IPS-18a (cell line): Measurements from ENCODE around the gene PTPRH.
A peak's percentile ranks its signal among the peaks of the same experiment; 100 is the strongest.
"Not testable (repeated sequence)": the region's sequence is repeated elsewhere in the genome, so short reads cannot be mapped to it uniquely, and the experiment has no call there.

Experiments
- H3K27ac ChIP-seq: one replicate; pipeline ENCODE4 v1.5.1; 2013; ENCODE audit warnings: low read length
- H3K27me3 ChIP-seq: one replicate; pipeline ENCODE4 v1.6.1; 2013; ENCODE audit warnings: mild to moderate bottlenecking, low read length; ENCODE audit not compliant: control insufficient read depth, insufficient read depth
- H3K36me3 ChIP-seq: one replicate; pipeline ENCODE4 v1.6.1; 2013; ENCODE audit warnings: low read depth, low read length; ENCODE audit not compliant: control insufficient read depth
- H3K4me1 ChIP-seq: one replicate; pipeline ENCODE4 v1.6.1; 2013; ENCODE audit warnings: low read depth, low read length; ENCODE audit not compliant: control insufficient read depth
- H3K4me3 ChIP-seq: one replicate; pipeline ENCODE4 v1.5.1; 2013; ENCODE audit warnings: low read length
- H3K9ac ChIP-seq: one replicate; pipeline ENCODE4 v1.6.1; 2013; ENCODE audit warnings: mild to moderate bottlenecking, low read length, moderate library complexity
- H3K9me3 ChIP-seq: one replicate; pipeline ENCODE4 v1.6.1; 2013; ENCODE audit warnings: low read depth, low read length; ENCODE audit not compliant: control insufficient read depth

Gene PTPRH

GRCh38 chr19:55220525-55220924, 11.2 kb upstream of the PTPRH start:
- H3K36me3 ChIP-seq: no peaks in the 10 kb centered on the region
- no peak overlapping the region for H3K4me3 ChIP-seq
- no peaks in the 10 kb centered on the region for H3K9me3 ChIP-seq
- H3K4me1 ChIP-seq: peaks cover 3% of the 10 kb centered on the region
- H3K27me3 ChIP-seq: no peaks in the 10 kb centered on the region
- no peak overlapping the region for H3K9ac ChIP-seq
- no peak overlapping the region for H3K27ac ChIP-seq

- peak overlapping the region; percentile 56 for H3K4me3 ChIP-seq
- H3K9me3 ChIP-seq: no peaks in the 10 kb centered on the region
- H3K27me3 ChIP-seq: no peaks in the 10 kb centered on the region
- H3K36me3 ChIP-seq: no peaks in the 10 kb centered on the region
- H3K9ac ChIP-seq: peak overlapping the region; percentile 24
- H3K27ac ChIP-seq: no peak overlapping the region
- H3K4me1 ChIP-seq: peaks cover 3% of the 10 kb centered on the region
Observed at GRCh38 chr19:55216461-55217198, 7.3 kb upstream of the PTPRH start.

GRCh38 chr19:55213547-55213946, 4.2 kb upstream of the PTPRH start:
- Histone ChIP-seq H3K9ac (no peak overlapping the region), H3K27me3 (no peaks in the 10 kb centered on the region), H3K36me3 (no peaks in the 10 kb centered on the region), H3K9me3 (no peaks in the 10 kb centered on the region), H3K27ac (no peak overlapping the region), H3K4me1 (peaks cover 3% of the 10 kb centered on the region), H3K4me3 (no peak overlapping the region)

GRCh38 chr19:55212447-55212846, 3.1 kb upstream of the PTPRH start:
- Histone ChIP-seq H3K36me3 (no peaks in the 10 kb centered on the region), H3K4me3 (no peak overlapping the region), H3K9me3 (no peaks in the 10 kb centered on the region), H3K27ac (no peak overlapping the region), H3K27me3 (no peaks in the 10 kb centered on the region), H3K9ac (no peak overlapping the region), H3K4me1 (peaks cover 3% of the 10 kb centered on the region)

GRCh38 chr19:55209693-55210472, 582 bp upstream of the PTPRH start:
- Histone ChIP-seq H3K36me3 (no peaks in the 10 kb centered on the region), H3K9ac (no peak overlapping the region), H3K4me3 (no peak overlapping the region), H3K4me1 (no peaks in the 10 kb centered on the region), H3K27me3 (no peaks in the 10 kb centered on the region), H3K27ac (no peak overlapping the region), H3K9me3 (no peaks in the 10 kb centered on the region)

GRCh38 chr19:55206664-55207500, 2.4 kb downstream of the PTPRH start:
- Histone ChIP-seq H3K27ac (no peak overlapping the region), H3K4me1 (no peaks in the 10 kb centered on the region), H3K36me3 (no peaks in the 10 kb centered on the region), H3K27me3 (no peaks in the 10 kb centered on the region), H3K4me3 (no peak overlapping the region), H3K9me3 (no peaks in the 10 kb centered on the region), H3K9ac (no peak overlapping the region)

- not testable (repeated sequence) for H3K27ac ChIP-seq, H3K4me1 ChIP-seq, H3K4me3 ChIP-seq, H3K9me3 ChIP-seq, H3K36me3 ChIP-seq, H3K9ac ChIP-seq
- H3K27me3 ChIP-seq: peaks cover 10% of the 10 kb centered on the region
Observed at GRCh38 chr19:55202199-55202598, 7.1 kb downstream of the PTPRH start.

- Histone ChIP-seq H3K9me3 (no peaks in the 10 kb centered on the region), H3K9ac (no peak overlapping the region), H3K27me3 (peaks cover 10% of the 10 kb centered on the region), H3K4me1 (no peaks in the 10 kb centered on the region), H3K36me3 (no peaks in the 10 kb centered on the region), H3K27ac (no peak overlapping the region), H3K4me3 (no peak overlapping the region)
Observed at GRCh38 chr19:55199620-55200204, 9.6 kb downstream of the PTPRH start.

GRCh38 chr19:55198651-55199050, 10.7 kb downstream of the PTPRH start:
- no peak overlapping the region for H3K4me3 ChIP-seq
- peaks cover 10% of the 10 kb centered on the region for H3K27me3 ChIP-seq
- H3K9ac ChIP-seq: no peak overlapping the region
- H3K36me3 ChIP-seq: no peaks in the 10 kb centered on the region
- H3K4me1 ChIP-seq: no peaks in the 10 kb centered on the region
- no peak overlapping the region for H3K27ac ChIP-seq
- no peaks in the 10 kb centered on the region for H3K9me3 ChIP-seq

- no peak overlapping the region for H3K9ac ChIP-seq
- peaks cover 10% of the 10 kb centered on the region for H3K27me3 ChIP-seq
- H3K9me3 ChIP-seq: no peaks in the 10 kb centered on the region
- H3K36me3 ChIP-seq: no peaks in the 10 kb centered on the region
- no peaks in the 10 kb centered on the region for H3K4me1 ChIP-seq
- H3K4me3 ChIP-seq: no peak overlapping the region
- H3K27ac ChIP-seq: no peak overlapping the region
Observed at GRCh38 chr19:55197528-55197927, 11.8 kb downstream of the PTPRH start.

- H3K9ac ChIP-seq: no peak overlapping the region
- H3K4me1 ChIP-seq: no peaks in the 10 kb centered on the region
- no peaks in the 10 kb centered on the region for H3K36me3 ChIP-seq
- no peak overlapping the region for H3K4me3 ChIP-seq
- peaks cover 10% of the 10 kb centered on the region for H3K27me3 ChIP-seq
- no peak overlapping the region for H3K27ac ChIP-seq
- H3K9me3 ChIP-seq: no peaks in the 10 kb centered on the region
Observed at GRCh38 chr19:55196803-55197202, 12.5 kb downstream of the PTPRH start.
